Esophagus (tissue), 2 donors: ENCODE measurements around the gene PIGM. TPM values are rescaled to one million over a fixed set of nuclear protein-coding genes. Genes with fewer than 3 reads are reported as not detected.

Experiments used
- polyA plus RNA-seq, 2 donors: library from polyadenylated mRNA; stranded (reverse); fragments of 200-250 nt; gene quantifications; one replicate each; pipeline ENCODE4 v1.2.3, GENCODE V29; 2013
- donor health status: healthy with polysubstance abuse.
- donor health status: Bipolar disorder and iron deficiency.

The PIGM gene
- polyA plus RNA-seq, 2 donors = 2.1 TPM

Other genes with a start within 250 kb of the PIGM start
- under 1 TPM; 0.04 to 0.08 TPM for gene FCRL6, start 229.6 kb downstream of the PIGM start, polyA plus RNA-seq
- gene SLAMF8, start 205.1 kb downstream of the PIGM start, polyA plus RNA-seq = under 1 TPM; 0.33 to 0.81 TPM
- gene VSIG8, start 169.3 kb downstream of the PIGM start, polyA plus RNA-seq = 1 to 10 TPM; 4.2 to 4.4 TPM
- gene CFAP45, start 131.8 kb downstream of the PIGM start, polyA plus RNA-seq = under 1 TPM; 0.44 to 0.61 TPM
- 100 to 1,000 TPM; 309 to 366 TPM for gene TAGLN2, start 106.5 kb downstream of the PIGM start, polyA plus RNA-seq
- gene IGSF9, start 86.4 kb downstream of the PIGM start, polyA plus RNA-seq = 10 to 100 TPM in 1 of 2 donors, 1 to 10 TPM in 1; 7.4 to 16.1 TPM
- gene SLAMF9, start 77.8 kb downstream of the PIGM start, polyA plus RNA-seq = under 1 TPM; 0.05 to 0.14 TPM
- gene KCNJ10, start 38.2 kb upstream of the PIGM start, polyA plus RNA-seq = not detected
- not detected for gene KCNJ9, start 49.5 kb upstream of the PIGM start, polyA plus RNA-seq
- gene IGSF8, start 66.6 kb upstream of the PIGM start, polyA plus RNA-seq = 10 to 100 TPM; 12.6 to 16.1 TPM
- 1 to 10 TPM; 3.4 to 4.3 TPM for gene ATP1A2, start 83.8 kb upstream of the PIGM start, polyA plus RNA-seq
- gene ATP1A4, start 119.6 kb upstream of the PIGM start, polyA plus RNA-seq = under 1 TPM in 1 of 2 donors, not detected in 1; 0.06 TPM
- gene CASQ1, start 158.6 kb upstream of the PIGM start, polyA plus RNA-seq = under 1 TPM; 0.14 to 0.35 TPM
- gene PEA15, start 173.4 kb upstream of the PIGM start, polyA plus RNA-seq = 100 to 1,000 TPM; 152 to 159 TPM
- 10 to 100 TPM; 47.8 to 55.0 TPM for gene DCAF8, start 230.6 kb upstream of the PIGM start, polyA plus RNA-seq